Right renal cortex interstitium (tissue), 3 donors: ENCODE results near the gene CNTNAP4. TPM values are rescaled to one million over a fixed set of nuclear protein-coding genes. Genes with fewer than 3 reads are reported as not detected.

Source experiments
- DNase-seq, 3 donors: peaks; one replicate each; pipeline ENCODE4 v3.0.0-alpha.2; 2013; ENCODE audit warnings: low read depth in 3 of 3, low spot score in 2 of 3
- polyA plus RNA-seq, 3 donors: library from polyadenylated mRNA; unstranded; fragments of 120-200 nt; gene quantifications; one replicate each; pipeline ENCODE4 v1.2.1, GENCODE V29; 2013; ENCODE audit not compliant: insufficient read length in 3 of 3

Gene CNTNAP4
- polyA plus RNA-seq, 3 donors: 0.24 to 0.46 (median 0.31) TPM

- no peak for DNase-seq
These were observed 110.8 kb downstream of the CNTNAP4 start for GRCh38 chr16:76387994-76388393.

GRCh38 chr16:76389126-76389525, 111.9 kb downstream of the CNTNAP4 start:
- no peak for DNase-seq

GRCh38 chr16:76390476-76390875, 113.3 kb downstream of the CNTNAP4 start:
- no peak for DNase-seq

GRCh38 chr16:76396977-76397376, 119.8 kb downstream of the CNTNAP4 start:
- DNase-seq: no peak

GRCh38 chr16:76409706-76410105, 132.5 kb downstream of the CNTNAP4 start:
- DNase-seq: no peak

DNA sequence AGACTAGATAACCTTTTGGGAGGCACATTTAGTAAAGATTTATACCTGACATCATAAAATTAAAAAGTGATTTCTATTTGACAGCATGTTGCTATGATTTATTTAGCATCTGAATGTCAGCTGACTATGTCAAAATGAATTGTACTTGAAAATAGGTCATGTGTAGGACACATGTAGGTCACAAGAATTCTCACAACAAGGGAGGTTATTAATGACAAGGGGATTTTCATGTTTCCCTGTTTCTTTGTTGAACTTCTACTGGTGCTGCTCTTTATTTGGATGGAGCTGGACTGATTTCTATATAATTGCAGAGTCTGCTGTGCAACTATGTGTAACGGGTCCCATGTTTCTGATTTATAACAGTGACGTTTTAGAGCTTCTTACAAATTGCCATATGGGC, 144.4 kb downstream of the CNTNAP4 start:
- DNase-seq: no peak

DNA sequence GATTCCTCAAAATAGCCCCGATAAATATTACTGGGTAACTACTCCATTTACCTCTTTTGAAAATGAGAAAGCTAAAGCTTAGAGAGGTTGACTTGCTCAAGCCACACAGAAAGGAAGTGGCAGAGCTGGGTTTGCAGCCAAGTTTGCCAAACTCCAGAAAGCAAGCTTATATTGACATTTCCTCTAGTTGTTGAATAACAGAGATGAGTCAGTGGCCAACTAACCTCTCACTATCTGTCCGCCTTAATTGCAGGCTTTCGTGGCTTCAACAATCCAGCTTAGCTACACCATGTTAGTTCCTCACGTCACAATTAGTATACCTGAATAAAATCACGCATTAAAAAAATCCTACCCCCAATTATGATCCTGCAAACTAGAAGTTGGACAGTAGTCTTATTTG, 151.7 kb downstream of the CNTNAP4 start:
- DNase-seq: no peak

- no peak for DNase-seq
These were observed 164.2 kb downstream of the CNTNAP4 start for GRCh38 chr16:76441391-76441790.

DNA sequence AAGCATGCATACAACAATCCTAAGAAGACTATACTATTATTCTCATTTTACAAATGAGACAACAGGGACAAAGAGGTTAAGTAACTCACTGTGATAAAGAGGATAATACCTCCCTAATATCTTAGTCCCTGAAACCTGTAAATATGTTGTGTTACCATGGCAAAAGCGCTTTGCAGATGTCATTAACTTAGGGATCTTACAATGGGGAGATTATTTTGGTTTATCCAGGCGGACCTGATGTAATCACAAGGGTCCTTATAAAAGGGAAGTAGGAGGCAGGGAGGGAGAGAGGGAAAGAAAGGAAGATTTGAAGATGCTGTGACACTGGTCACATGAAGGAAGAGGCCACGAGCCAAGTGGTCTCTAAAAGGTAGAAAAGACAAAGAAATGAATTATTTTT, 164.7 kb downstream of the CNTNAP4 start:
- no peak for DNase-seq

DNA sequence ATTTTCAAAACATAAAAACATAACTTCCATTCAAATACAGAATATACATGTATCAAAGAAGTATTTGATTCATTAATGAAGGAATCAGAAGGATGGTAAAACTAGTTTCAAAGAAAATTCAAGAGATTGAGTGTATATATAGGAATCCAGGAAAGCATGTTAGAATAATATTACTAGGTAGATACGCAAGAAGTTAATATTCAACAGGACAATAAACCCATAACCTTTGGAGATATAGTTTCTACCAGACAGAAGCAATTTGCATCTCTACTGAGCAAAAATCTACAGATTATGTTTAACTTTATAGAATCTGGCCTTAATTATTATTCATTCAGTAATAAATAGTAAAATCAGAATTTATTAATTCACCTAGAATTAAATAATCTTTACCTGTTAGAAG, 166.8 kb downstream of the CNTNAP4 start:
- no peak for DNase-seq

GRCh38 chr16:76444832-76445231, 167.6 kb downstream of the CNTNAP4 start:
- no peak for DNase-seq

- no peak for DNase-seq
These were observed 168.6 kb downstream of the CNTNAP4 start for GRCh38 chr16:76445815-76446214.

- no peak for DNase-seq
These were observed 169.1 kb downstream of the CNTNAP4 start for GRCh38 chr16:76446251-76446650.

DNA sequence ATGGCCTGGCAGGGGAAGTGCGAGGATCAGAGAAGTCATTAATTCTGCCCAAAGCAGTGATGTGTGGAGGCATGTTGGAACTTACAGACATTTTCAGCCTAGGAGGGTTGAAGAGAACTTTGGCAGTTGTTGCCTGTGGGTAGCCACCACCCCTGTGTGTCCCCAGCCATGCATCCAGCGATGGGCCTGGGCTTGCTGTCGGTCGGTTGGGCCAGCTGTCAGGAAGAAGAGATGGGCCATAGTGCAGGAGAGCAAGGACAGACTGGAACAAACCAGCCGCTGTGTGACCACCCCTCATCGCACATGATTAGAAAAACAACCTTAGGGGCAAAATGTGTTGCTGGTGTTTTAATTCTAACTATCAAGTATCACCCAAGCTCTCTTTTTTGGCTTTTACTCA, 173.7 kb downstream of the CNTNAP4 start:
- no peak for DNase-seq

GRCh38 chr16:76455257-76455656, 178.1 kb downstream of the CNTNAP4 start:
- DNase-seq: no peak

GRCh38 chr16:76456016-76456415, 178.8 kb downstream of the CNTNAP4 start:
- DNase-seq: no peak

GRCh38 chr16:76459111-76459510, 181.9 kb downstream of the CNTNAP4 start:
- no peak for DNase-seq

DNA sequence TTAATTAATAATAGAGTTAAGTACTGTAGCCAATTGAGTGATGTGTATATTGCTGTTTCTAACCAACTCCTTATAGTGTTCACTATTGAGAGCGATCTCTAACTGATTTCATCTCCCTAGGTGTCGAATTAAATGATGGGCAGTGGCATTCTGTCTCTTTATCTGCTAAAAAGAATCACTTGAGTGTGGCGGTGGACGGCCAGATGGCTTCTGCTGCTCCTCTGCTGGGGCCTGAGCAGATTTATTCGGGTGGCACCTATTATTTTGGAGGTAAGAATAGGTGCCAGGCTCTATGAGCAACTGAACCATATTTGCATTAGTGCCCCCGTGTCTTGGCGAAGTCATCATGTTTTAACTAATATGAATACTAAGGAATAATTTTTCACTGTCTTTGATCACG, 184.6 kb downstream of the CNTNAP4 start:
- DNase-seq: no peak

DNA sequence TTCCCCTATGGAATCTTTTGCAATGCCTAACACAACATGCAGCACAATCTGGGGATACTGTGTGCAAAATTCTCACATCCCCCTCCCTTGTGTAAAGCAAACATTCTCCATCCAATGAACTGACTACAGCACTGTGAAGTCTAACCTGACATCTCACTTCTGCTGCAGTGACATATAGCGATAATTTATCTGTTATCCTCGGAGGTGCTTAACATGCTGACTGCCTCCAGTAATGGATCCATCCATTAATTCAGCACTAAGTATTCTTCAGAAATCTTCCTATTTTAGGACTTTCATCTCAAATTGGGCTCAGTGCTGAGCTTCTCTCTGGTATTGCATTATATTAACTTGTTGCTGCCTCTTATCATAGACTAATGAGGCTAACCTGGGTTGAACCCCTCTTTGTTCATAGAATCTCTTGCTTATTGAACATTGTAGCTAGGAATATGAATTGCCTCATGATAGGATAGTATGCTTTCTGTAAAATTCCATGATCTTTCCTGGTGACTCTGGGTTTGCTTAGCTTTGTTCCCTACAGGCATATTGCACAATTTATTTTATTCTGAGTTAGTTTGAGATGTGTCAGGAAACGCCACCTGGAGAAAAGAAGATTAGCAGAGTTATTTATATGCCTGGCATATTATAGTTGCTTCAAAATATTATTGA, 187.9 kb downstream of the CNTNAP4 start:
- DNase-seq: no peak

- DNase-seq: no peak
These were observed 189.7 kb downstream of the CNTNAP4 start for GRCh38 chr16:76466871-76467270.

- no peak for DNase-seq
These were observed 196.8 kb downstream of the CNTNAP4 start for GRCh38 chr16:76474048-76474447.

DNA sequence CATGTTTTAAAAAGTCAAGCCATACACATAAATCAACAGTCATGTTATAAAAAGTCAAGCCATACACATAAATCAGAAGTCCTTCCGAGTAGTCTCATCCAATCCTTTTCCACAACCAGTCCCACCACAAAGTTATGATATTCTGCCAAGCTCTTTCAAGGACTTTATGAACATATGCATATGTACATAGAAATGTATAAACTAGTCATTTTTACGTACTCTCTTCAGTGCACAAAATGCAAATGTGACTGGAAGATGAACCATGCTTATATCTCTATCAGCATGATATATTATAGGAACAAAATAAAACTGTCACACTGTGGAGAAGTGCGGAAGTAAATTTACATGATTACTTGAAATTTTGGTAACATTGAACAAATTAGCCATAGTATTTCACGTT, 200.9 kb downstream of the CNTNAP4 start:
- no peak for DNase-seq

- no peak for DNase-seq
These were observed 206.2 kb downstream of the CNTNAP4 start for GRCh38 chr16:76483307-76483909.
